Right ventricle myocardium inferior (tissue), 1 donor: Measurements from ENCODE around the gene MS4A12. TPM values are rescaled to one million over a fixed set of nuclear protein-coding genes. Genes with fewer than 3 reads are reported as not detected.
"Not testable (repeated sequence)": the region's sequence is repeated elsewhere in the genome, so short reads cannot be mapped to it uniquely, and the experiment has no call there.

Source experiments
- ATAC-seq: fragments of 200-7000 bp; cut with Tn5 transposase; one replicate; pipeline ENCODE4 v1.9.1; 2020; ENCODE audit warnings: mild to moderate bottlenecking, moderate library complexity
- DNase-seq: peaks from one replicate; pipeline ENCODE4 v3.0.0; 2021; ENCODE audit errors: missing footprints
- intact Hi-C: fragments of 100-400 bp; cut with DNase I; formaldehyde crosslinking; loops from one replicate; pipeline ENCODE4 v1.11.0; 2022
- long read RNA-seq: library from polyadenylated mRNA; unstranded; transcript quantifications from one replicate; pipeline ENCODE4 v2.0.0, GENCODE V29; 2021
- total RNA-seq: library from RNA; stranded (reverse); fragmentation: NEBNext Ultra II Directional; extraction: Animal tissue kit (Norgen Biotek cat#: 25700); gene quantifications from one replicate; pipeline ENCODE4 v1.2.1, GENCODE V29; 2021
- donor health status: DM: no; HTN: yes; CAD: no; lungs with severe emphysema.

Gene MS4A12, protein sequence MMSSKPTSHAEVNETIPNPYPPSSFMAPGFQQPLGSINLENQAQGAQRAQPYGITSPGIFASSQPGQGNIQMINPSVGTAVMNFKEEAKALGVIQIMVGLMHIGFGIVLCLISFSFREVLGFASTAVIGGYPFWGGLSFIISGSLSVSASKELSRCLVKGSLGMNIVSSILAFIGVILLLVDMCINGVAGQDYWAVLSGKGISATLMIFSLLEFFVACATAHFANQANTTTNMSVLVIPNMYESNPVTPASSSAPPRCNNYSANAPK
- total RNA-seq: not detected
- long read RNA-seq: 0 reads

DNA sequence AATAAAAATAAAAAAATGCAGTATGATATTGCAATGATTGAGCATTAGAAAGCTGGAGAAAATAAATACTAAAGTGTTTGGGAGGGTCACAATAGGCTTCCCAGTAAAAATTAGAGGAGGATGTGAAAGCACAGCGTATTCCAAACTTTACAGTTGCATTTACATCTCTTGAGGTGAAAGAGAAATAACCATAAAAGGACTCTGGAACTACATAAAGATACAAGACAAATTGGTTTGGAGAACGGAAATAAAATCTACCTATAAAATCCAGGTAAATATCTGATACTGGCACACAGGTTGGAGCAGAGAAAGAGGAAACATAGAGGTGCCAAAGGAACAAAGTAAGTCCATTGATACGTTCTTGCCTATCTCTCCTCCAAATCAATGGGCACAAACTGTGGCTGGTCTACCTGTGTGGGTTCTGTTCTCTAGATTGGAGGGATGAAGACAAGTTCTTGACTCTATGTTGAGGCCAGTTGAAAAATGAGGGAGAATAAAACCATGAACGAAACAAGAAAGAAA is at the start of gene MS4A12:
Gene MS4A12, plus strand, starts transcription at position 291 of the 522 bp plus-strand sequence. CDS start 4,541 bp downstream, outside the sequence.
- no peak for DNase-seq

DNA sequence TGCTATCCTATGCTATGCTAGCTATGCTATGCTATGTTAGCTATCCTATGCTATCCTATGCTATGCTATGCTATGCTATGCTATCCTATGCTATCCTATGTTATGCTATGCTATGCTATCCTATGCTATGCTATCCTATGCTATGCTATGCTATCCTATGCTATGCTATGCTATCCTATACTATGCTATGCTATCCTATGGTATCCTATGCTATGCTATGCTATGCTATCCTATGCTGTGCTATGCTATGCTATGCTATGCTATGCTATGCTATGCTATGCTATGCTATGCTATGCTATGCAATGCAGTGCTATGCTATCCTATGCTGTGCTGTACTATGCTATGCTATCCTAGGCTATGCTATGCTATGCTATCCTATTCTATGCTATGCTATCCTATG is 45.5 kb upstream of the MS4A12 start:
- no peak for DNase-seq
- ATAC-seq: no peak
- intact Hi-C loops: no loop called here

More for the DNA sequence above, at the start of gene MS4A12:
- ATAC-seq: no peak
- intact Hi-C loops: no loop called here

DNA sequence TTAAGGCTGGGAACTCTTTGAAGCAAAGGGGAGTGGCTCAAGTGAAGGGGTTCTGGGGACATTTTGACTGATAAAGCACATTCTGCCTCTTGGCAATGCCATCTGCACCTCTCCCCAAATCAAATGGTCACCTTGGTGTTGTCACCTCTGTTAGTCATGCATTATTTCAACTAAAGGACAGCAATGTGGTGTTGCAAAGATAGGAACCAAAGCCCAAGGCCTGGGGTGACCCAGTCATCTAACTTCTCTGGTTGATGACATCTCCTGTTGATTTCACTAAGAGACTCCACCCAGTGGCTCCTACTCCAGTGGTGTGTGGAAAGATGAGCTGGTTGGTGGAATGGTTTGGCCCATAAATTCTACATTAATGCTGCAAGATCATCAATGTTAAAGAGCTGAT is 44.7 kb upstream of the MS4A12 start:
- intact Hi-C loops: no loop called here
- ATAC-seq: no peak
- DNase-seq: no peak

DNA sequence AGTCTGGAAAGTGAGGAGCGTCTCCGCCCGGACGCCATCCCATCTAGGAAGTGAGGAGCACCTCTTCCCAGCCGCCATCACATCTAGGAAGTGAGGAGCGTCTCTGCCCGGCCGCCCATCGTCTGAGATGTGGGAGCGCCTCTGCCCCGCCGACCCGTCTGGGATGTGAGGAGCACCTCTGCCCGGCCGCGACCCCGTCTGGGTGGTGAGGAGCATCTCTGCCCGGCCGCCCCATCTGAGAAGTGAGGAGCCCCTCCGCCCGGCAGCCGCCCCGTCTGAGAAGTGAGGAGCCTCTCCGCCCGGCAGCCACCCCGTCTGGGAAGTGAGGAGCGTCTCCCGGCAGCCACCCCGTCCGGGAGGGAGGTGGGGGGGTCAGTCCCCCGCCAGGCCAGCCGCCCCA is 41.4 kb upstream of the MS4A12 start:
- intact Hi-C loops: not testable (repeated sequence)

DNA sequence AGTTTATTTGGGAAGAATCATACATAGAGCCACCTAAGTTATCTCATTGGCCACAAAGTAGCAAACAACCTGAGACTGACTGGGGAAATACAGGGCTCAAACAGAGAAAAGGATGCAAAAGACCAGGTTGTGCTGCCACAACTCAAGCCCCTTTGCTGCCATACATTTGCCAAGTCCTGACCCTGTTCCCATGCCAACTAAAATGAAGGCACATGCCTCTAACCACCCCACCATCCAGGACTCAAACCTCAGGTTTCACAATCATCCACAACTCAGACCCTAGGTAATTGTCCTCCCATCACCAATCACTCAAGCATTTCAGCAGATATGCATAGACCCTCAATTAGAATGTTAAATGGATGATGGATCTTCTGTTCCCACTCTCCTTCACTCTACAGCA is 38.4 kb upstream of the MS4A12 start:
- intact Hi-C loops: no loop called here
- ATAC-seq: no peak
- DNase-seq: no peak

More for the DNA sequence above, 41.4 kb upstream of the MS4A12 start:
- not testable (repeated sequence) for DNase-seq, ATAC-seq

DNA sequence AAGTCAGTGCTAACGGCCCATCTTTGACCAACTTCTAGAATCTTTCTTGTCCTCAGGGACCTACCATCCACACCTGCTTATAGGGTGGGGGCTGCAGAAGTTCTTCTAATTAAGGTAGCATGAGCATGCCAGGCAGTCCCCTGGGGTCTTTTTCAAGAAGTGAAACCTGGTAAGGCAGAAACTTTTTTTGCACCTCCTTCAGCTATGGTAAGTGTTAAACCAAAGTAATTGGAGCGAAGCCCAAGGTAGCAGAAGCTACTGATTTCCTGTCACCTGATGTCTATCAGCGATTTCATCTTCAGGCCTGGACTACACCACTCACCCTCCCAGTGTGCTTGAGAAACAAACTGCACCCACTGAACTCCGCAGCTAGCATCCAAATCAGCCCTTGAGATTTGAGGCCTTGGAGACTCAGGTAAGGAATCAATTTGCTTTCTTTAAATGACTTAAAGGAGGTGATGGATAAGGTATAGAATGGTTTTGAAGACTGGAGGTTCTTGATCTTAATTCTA is 37.0 kb upstream of the MS4A12 start, which contains the start of gene MS4A1:
Gene MS4A1, plus strand, starts transcription at position 317 of the 512 bp plus-strand sequence. CDS start 6,528 bp downstream, outside the sequence.
- ATAC-seq (no peak), DNase-seq (no peak)
- intact Hi-C loops: no loop called here

DNA sequence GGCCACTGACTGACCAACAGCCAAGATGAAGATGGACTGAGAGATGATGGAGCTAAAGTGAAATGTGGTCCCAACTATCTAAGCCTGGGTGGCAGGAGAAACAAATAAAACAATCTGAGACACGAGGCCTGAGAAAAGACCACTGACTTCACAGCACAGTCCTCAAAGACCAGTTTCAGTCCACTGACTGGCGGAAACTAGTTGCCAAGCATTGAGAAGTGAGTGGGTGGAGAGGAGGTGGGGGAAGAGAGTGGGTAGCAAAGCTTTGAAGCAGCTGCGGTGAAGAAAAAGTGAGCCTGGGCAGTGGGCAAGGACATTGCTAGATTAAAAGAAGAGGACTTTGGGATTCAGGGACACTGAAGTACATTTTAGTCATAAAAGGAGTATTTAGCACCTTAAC is 35.0 kb upstream of the MS4A12 start:
- intact Hi-C loops: no loop called here
- DNase-seq (no peak), ATAC-seq (no peak)

DNA sequence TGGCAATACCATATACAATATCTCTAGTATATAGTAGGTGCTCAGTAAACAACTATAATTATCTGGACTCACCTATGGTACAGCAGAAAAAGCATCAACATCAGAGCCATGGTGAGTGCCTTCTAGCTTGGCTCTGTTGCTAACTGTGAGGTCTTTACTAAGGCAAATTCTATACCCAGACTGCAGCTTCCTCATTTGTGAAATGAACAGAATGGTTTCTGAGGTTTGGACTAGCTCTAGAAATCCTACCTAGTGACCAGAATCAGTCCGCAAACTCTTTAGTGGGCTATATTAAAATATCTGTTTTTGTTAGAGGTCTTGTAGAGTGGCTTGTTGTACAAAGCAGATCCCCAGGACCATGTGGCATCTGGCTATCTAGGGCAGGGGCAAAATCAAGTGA is 33.2 kb upstream of the MS4A12 start:
- ATAC-seq (no peak), DNase-seq (no peak)
- intact Hi-C loops: no loop called here

DNA sequence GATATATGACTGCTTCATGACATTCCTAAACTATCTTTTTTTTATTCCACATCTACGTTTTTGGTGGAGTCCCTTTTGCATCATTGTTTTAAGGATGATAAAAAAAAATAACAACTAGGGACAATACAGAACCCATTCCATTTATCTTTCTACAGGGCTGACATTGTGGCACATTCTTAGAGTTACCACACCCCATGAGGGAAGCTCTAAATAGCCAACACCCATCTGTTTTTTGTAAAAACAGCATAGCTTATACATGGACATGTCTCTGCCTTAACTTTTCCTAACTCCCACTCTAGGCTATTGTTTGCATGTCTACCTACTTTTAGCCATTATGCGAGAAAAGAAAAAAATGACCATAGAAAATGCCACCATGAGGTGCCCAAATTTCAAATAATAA is 23.7 kb upstream of the MS4A12 start:
- ATAC-seq: no peak
- intact Hi-C loops: no loop called here
- no peak for DNase-seq

DNA sequence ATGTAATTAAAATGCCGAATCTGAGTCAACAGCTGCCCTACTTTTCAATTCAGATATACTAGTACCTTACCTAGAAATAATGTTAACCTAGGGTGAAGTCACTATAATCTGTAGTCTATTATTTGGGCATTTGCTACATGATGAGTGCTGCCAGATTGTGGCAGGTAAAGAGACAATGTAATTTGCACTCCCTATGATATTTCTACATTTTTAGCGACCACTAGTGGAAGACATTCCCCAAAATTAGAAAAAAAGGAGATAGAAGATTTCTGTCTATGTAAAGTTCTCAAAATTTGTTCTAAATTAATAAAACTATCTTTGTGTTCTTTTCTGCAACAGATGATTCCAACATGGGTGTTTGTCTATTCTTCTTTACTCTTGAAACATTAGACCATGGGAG is 22.9 kb upstream of the MS4A12 start:
- DNase-seq: no peak
- no peak for ATAC-seq
- intact Hi-C loops: no loop called here

DNA sequence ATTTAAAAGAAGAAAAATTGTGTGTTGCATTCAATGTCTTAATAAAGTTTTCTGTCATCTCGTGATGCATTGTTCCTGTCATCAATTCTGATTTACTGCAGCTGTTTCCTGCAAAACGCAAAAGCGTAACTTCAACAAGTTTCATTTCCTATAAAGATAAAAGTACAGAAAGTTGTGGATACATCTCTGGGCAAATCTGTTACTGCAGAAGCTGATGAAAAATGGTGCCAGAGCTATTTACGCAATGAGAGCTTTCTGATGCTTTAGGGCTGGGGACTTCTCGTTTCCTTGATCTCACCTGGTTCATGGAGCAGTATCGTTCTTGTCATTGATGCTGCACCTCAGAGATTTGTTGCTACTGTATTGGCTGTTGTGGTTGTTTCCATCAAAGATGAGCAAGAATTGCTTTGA is 15.5 kb upstream of the MS4A12 start:
- intact Hi-C loops: no loop called here
- ATAC-seq (peak; percentile 23), DNase-seq (no peak)

DNA sequence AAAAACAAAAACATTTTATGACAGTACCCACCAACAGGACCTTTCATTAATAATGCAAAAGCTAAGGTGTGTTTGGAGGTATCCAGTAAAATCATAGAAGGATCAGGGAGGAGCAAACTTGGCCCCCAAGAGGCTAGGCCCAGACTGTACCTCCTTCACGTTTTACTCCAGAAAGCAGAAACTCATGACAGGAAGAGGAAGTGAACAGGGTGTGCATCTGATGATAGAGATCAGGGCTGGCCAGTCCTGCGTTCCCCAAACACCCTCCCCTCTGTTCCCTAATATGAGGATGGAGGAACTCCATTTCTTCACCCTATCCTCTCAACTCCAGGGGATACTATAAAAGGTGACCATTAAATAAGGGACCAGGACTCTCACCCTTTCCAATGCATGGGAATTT is 10.2 kb upstream of the MS4A12 start:
- intact Hi-C loops: no loop called here
- ATAC-seq (no peak), DNase-seq (no peak)

DNA sequence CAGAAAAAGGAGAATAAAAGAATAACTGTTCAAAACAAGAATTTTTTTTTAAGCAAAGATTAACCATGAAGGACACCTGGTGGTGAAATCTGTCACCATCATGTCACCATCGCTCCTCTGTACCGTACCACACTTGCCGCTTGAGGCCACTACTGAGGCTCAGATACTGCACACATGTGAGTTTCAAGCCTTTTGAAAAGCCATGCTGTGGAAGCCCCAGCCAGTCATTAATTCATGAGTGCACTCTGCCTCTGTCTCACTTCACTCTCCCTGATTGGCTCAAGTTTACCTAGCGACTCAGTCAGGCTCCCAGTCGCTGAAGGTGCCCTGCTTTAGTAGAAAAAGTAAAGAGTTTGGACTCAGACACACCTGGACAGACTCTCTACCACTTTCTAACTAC is 6.6 kb upstream of the MS4A12 start:
- intact Hi-C loops: no loop called here
- no peak for ATAC-seq
- no peak for DNase-seq

DNA sequence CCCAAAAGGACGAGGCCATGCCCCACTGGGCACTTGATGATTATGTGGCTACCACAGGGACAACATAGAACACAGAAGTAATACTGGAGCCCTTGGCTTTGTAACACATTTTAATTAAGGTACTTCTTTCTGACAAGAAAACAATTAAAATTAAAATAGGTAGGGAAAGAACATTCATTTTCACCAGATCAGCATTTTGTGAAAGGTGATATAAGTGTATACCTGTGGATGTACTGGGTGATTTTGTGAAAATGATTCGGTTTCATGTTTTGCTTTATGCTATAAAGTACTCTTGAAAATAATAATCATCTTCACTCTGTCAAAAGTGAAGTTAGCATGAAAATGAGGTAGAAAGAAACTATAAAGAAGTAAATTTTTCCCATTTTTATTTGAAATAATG is 876 bp downstream of the MS4A12 start:
- no peak for ATAC-seq
- no peak for DNase-seq
- intact Hi-C loops: no loop called here

DNA sequence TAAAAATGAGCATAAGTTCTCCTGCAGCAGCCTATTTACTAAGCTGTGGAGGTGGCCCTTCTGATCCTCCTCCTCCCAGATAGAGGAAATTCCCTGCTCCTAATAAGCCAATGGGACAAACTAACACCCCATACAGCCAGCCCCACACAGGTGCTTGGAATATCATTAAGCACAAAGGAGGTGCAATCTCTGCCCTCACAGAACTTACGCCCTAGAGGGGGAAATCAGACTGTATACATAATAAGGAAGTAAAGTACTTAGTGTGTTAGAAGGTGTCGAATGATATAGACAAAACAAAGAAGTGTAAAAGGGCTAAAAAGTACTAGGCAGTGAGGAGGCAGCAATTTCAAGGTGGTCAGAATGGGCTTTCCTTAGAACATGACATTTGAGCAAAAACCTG is 5.8 kb downstream of the MS4A12 start:
- ATAC-seq: no peak
- DNase-seq: no peak
- intact Hi-C loops: no loop called here

DNA sequence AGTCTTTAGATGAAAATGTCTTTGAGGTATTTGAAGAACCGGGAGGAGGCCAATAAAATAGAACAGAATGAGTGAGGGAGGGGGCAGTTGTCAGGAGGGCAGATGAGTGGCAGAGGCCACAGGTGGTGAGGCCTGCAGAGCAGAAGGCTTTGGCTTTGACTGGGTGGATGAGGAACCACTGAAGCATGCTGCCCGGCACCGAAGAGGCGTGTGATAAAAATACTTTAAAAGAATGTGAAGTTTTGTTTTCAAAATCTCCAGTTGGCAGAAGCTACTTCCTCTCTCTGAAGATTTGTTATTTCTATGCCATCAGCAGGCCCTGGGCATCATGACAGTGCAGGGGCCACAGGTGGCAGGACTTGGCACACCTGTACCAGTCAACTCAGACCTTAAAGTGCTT is 6.3 kb downstream of the MS4A12 start:
- peak; percentile 55 for DNase-seq
- intact Hi-C loops: no loop called here
- ATAC-seq: no peak

DNA sequence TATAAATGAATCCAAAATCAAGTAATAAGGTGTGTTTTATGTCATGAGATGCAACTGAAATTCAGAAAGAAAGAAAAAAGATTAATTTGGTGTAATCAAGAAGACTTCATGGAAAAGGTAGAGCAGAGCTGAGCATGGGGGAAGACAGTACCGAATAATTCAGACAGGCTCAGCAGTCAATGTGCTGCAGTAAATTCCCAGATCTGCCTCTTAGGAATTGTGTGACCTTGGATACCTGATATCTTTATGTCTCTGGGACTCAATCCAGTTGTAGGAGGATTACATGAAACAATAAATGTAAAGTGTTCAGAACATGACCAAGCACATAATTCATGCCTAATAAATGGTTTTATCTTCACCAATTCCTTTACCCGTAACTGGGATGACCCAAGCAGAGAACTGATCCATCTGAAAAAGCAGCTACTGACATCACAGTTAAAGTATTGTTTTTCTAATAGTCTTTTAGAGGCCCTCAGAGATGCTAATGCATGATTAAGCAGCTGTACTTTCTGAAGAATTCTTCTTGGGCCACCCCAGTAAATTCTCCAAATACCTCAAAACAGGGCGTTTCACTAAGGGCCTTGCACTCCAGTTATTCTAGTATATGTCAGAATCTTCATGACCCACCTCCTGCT is 7.8 kb downstream of the MS4A12 start:
- intact Hi-C loops: no loop called here
- DNase-seq (no peak), ATAC-seq (no peak)

DNA sequence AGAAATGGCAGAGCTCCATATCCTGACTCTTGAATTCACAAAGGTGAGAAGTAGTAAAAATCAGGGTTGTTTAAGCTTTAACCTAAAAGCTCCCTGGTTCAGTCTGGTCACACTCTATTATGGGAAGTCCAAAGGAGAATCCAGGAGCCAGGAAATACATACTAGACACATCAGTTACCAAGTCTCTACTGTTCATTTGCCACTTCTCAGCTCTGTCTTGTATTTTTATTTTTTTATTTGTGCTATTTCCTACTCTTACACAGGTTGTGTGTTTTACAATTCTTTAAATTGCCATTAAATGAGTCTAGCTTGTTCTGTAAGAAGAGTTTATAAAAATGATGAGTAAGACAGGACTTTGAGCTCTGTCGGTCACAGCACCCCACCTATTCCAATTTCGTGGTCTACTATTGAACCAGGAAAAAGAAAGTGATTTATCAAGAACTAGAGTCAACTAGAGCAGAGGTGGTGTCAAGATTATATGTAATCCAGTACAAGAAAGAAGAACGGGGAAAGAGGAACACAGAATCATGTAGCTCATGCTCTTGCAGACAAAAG is 9.7 kb downstream of the MS4A12 start:
- intact Hi-C loops: no loop called here
- ATAC-seq (no peak), DNase-seq (no peak)

DNA sequence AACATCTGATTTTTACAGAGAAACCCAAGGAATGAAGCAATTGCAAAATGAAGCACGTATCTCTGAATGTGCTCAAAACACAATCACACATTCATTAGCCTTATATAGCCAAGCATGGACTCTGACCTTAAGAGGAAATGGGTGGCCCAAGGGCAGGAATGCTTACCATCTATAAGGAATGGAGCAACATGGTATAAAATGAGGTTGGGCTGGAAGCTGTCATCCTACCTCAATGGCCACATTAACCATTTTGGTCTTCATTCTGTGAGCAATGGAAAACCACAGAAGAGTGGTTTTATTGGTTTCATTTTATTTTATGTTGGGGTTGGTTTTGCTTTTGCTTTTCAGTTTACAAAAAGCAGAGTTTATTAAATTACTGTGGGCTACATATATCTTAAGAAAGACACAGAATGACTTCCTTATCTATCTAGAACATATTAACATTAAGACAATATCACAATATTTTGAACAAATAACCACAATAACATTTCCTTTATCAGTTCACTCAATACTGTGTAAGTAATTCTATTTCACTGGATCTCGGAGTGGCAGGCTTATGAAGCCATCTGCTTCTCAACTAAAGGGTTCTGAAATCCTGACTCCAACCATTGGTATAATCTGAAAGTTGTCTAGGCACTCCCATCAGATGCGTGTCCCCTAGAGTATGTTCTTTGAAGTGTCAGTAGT is 11.8 kb downstream of the MS4A12 start:
- DNase-seq: no peak
- ATAC-seq: no peak
- intact Hi-C loops: no loop called here
